HG03159 (cell line): Measurements from ENCODE around the gene STK40.

Experiments used
- ATAC-seq: cut with Tn5 transposase; IDR thresholded peaks from one replicate; pipeline ENCODE4 v1.9.1; 2021; ENCODE audit warnings: mild to moderate bottlenecking, moderate library complexity; ENCODE audit not compliant: unreplicated experiment

STK40 gene

DNA sequence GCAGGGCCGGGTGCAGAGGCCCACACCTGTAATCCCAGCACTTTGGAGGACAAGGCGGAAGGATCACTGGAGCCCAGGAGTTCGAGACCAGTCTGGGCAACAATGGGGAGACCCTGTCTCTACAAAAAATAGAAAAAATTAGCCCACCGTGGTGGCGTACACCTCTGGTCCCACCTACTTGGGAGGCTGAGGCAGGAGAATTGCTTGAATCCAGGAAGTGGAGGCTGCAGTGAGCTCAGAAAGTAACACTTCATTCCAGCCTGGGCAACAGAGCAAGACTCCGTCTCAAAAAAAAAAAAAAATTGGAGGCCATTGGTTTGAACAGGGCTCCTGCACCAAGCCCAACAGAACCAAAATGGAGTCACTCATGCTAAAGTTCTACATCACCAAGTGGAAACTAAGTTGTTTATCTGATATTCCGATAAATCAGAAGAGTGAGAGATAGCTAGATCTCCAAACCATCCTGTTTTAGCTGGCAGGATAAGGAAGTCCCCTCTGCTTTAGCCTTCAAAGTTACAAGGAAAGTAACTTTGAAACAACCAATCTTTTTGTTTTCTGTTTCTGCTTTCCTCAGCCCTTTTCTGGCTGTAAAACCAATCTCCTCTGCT, 12.8 kb upstream of the STK40 start:
- no peak for ATAC-seq

- peak; percentile 60 for ATAC-seq
These were observed 11.9 kb upstream of the STK40 start, which contains the start of gene LSM10 for GRCh38 chr1:36397378-36398230. Gene LSM10, minus strand, starts transcription at chr1:36397908. Its CDS starts 3,779 bp downstream, at chr1:36394129.

DNA sequence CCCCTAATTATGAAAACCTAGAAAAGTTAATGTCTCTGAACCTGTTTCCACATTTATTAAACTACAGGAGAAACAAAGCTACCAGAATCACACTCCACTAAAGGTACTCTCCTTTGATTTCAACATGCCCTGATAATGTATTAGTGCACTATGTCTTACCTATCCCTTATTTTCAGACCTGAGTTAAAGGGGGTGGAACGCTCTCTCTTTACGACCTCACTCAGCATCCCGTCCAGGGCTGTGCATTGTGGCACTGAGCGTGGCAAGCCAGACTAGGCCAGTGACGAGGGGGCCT, 11.3 kb upstream of the STK40 start:
- ATAC-seq: peak; percentile 14

GRCh38 chr1:36396359-36396758, 10.6 kb upstream of the STK40 start:
- no peak for ATAC-seq

GRCh38 chr1:36393686-36394085, 8.0 kb upstream of the STK40 start:
- ATAC-seq: no peak

DNA sequence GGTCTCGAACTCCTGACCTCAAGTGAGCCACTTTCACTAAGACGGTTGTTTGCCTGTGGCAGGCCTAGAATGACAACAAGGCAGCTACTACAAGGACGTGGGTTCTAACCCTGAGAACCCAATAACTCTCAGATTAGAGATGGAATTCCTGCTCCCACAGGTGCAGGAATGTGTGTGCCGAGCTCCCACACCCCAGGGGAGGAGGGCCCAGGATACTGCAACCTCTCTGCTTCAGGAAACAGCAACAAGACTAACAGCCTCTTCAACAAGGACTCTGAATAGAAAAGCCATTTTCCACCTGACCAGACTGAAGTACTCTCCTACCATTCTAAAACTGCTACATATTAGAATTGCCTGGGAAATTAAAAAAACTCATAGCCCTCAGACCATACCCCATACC, 7.1 kb upstream of the STK40 start:
- no peak for ATAC-seq

DNA sequence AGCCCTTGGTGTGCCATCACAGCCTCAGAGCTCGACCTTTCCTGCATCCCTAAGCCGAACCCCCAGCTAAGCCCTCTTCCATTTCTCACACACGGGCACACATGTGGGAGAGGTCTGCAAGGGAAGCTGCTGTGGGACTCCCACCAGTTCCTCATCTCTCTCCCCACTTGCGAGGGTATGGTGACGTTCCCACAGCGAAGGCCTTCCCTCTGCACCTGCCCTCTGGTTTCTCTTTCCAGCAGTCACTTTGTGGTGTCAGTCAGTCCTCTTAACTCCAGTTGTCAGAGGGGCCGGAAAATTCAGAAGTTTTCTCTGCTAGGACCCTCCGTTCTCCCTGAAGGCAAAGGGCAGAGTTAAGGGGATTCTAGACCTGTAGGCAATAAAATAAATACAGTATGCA, 5.5 kb upstream of the STK40 start:
- no peak for ATAC-seq

DNA sequence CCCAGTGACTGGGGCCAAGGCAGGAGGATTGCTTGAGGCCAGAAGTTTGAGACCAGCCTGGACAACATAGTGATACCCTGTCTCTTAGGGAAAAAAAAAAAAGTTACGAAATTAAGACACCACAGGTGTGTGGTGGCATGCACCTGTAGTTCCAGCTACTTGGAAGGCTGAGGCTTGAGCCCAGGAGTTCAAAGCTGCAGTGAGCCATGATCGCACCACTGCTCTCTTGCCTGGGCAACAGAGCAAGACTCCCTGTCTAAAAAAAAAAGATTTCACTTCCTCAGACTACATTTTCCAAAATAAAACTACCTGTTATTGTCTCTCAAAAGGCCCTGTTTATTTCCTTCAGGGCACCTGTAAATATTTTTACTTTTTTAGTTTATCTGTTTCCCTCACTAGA, 4.7 kb upstream of the STK40 start:
- ATAC-seq: no peak

DNA sequence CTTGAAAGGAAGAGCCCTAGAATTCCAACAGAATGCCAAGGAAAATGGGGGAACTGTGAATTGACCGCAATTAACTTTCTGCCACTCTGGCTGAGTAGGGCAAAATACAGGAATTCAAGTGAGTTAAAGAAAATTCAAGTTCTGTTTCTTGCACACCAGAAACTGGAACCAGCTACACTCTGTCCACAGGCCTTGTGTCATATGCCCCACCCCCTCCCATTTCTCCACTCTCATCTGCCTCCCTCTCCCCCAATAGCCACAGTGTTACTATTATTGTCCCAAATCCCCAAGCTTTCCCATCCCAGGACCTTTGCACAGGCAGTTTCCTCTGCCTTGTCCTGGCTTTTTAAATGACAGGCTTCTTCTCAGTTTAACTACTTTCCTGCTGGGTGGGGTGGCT, 4.3 kb upstream of the STK40 start:
- ATAC-seq: no peak

- no peak for ATAC-seq
These were observed 3.5 kb upstream of the STK40 start for GRCh38 chr1:36389261-36389660.

DNA sequence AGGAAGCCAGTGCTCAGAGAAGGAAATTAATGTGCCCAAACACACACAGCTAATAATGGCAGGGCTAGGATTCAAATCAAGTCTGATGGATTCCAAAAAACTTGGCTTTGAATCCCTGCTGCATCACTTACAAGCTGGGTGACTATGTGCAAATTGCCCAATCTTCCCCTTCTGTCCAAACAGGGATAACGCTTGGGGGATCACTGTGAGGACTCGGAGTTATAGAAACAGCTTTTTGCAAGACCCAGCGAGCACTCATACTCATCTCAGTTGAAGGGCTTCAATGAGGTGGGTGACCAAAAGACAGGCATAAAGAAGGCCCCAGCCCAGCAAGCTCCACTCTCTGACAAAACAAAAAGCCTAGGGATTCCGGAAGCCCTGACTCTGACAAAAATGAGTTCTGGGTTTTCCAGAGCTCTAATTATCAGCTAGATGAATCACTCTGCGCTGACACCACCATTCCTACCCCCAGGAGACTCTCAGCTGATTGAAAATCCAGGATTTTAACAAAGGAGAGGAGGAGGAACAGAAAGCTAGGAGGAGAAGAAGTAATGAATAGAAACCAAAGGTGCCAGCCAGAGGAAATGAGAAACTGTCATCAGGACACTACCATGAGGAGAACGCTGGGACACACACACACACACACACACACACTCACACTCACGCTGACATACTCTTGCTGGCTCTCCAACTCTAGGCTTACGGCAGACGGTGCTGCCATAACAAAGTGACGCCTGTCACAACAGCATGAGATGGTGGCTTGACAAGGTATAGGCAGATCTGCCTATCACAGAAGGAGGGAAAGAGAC, 1.6 kb upstream of the STK40 start:
- ATAC-seq: no peak

DNA sequence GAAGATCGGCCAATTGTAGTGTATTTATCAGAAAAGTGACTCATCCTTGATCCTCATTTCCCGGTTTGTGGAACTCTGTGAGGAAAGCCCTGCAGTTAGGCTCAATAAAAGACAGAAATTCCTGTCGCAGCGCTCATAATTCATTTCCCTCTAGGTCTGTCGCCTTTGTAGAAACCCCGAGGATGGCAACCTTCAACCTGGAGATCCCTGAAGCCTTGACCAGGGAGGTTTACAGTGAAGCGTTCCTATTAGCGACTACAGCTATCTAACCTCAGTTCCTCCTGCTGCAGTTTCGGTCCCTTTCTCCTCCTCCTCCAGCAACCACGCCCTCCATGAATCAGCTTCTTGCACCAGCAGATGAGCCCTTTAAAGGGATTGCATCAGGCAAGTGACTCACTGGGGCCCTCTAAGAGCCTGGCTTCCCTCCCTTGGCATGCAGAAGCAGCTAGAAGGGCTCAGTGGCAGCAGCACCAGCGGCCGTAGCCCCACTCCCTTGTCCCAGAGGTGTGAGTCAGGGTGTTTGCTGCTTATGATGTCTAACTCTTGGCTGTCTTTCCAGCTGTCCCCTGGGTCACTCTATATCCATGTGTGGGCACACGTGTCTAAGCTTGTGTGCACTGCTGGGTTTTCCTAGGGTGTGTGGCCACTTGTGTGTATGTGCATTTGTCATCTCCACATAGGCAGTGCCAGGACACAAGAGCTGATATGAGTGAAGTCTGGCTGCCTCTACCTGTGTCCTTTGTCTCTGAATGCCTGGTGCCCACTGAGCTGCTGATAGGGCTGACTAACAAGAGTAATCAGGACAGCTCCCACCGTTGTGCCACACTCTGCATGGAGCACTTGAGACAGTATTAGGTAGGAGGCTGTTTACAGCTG, 779 bp upstream of the STK40 start:
- peak; percentile 51 for ATAC-seq

GRCh38 chr1:36384542-36385409, 948 bp downstream of the STK40 start:
- ATAC-seq: no peak

DNA sequence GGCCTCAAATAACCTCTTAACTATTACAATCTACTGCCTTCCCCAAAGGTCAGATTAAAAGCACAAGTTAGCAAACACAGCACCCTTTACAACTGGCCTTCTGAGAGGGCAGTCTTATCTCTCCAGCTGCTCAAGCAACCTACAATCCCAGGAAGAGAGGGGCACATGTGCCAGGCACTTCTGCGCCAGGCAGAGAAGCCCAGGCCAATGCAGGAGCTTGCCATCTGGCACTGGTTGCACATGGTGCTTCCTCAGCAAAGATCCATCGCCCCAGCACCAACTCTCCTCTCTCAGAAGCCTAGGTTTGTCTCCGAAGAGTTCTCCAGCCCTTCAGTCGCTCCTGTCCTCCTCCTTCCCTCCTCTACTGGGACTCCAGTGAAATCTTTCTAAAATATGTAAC, 2.5 kb downstream of the STK40 start:
- ATAC-seq: no peak

DNA sequence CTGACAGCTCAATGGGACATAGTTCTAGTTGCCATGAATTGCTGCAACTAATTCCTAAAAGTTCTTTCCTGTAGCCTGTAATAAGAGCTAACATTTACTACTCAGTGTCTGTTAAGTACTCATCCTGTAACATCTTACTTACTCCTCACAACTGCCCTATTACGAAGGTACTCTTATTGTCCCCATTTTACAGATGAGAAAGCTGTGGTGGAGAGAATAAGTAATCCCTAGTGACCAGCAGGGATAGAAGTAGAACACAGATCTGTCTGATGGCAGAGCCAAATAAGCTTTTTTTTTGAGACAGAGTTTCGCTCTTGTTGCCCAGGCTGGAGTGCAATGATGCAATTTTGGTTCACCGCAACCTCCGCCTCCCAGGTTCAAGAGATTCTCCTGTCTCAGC, 3.1 kb downstream of the STK40 start:
- ATAC-seq: no peak

- ATAC-seq: no peak
These were observed 3.5 kb downstream of the STK40 start for GRCh38 chr1:36382231-36382630.

DNA sequence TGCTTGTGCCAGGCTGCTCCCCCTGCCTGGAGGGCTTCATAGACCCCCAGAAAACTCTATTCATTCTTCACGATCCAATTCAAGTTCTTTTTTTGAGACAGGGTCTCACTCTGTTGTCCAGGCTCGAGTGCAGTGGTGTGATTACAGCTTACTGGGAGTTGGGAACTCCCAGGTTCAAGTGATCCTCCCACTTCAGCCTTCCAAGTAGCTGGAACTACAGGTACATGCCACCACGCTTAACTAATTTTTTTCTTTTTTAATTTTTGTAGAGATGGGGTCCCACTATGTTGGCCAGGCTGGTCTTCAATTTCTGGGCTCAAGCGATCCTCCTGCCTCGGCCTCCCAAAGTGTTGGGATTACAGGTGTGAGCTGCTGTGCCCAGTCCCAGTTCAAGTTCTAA, 4.3 kb downstream of the STK40 start:
- ATAC-seq: no peak

DNA sequence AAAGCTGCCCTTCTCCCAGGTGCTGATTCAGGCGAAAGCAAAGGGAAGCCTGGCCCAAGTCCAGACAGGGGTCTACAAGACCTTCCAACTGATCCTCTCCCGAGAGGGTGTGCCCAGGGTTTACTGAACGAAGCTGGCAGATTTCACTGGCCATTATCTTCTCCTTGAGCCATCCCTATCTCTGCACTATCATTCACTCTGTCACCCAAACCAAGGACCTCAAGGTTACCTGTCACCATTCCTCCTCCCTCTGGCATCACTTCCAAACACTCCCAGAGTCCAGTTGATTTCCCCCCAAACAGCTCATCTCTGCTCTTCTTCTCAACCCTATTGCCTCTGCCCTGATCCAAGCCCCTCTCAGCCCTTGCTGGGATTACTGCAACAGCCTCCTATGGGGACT, 4.9 kb downstream of the STK40 start:
- ATAC-seq: no peak

- no peak for ATAC-seq
These were observed 5.5 kb downstream of the STK40 start for GRCh38 chr1:36380143-36380619.
